Activated CD8-positive, alpha-beta memory T cell treated with anti-CD3 and anti-CD28 coated beads, Interleukin-2, amount 50 U/mL, for 4 hours (primary cell): ENCODE results near the gene MPRIP.
"Not testable (repeated sequence)": the region's sequence is repeated elsewhere in the genome, so short reads cannot be mapped to it uniquely, and the experiment has no call there.

Source experiments
- DNase-seq: peaks from one replicate; pipeline ENCODE4 v3.0.0-alpha.2; 2020

The MPRIP gene

GRCh38 chr17:17042384-17042736 lies at the start of gene MPRIP:
Gene MPRIP, plus strand, starts transcription at chr17:17042457. Its CDS starts 392 bp downstream, at chr17:17042849.
- DNase-seq: no peak

GRCh38 chr17:16994631-16995030 lies 47.6 kb upstream of the MPRIP start:
- no peak for DNase-seq

GRCh38 chr17:16995930-16996329 lies 46.3 kb upstream of the MPRIP start:
- no peak for DNase-seq

- DNase-seq: not testable (repeated sequence)
Observed at GRCh38 chr17:16996726-16997125, 45.5 kb upstream of the MPRIP start.

GRCh38 chr17:16997514-16998429 lies 44.5 kb upstream of the MPRIP start:
- DNase-seq: peak; percentile 77

- no peak for DNase-seq
Observed at GRCh38 chr17:16999931-17000625, 42.2 kb upstream of the MPRIP start.

- no peak for DNase-seq
Observed at GRCh38 chr17:17001076-17001777, 41.0 kb upstream of the MPRIP start.

- DNase-seq: peak; percentile 78
Observed at GRCh38 chr17:17001874-17002520, 40.3 kb upstream of the MPRIP start.

- not testable (repeated sequence) for DNase-seq
Observed at GRCh38 chr17:17002731-17003715, 39.2 kb upstream of the MPRIP start.

- DNase-seq: no peak
Observed at GRCh38 chr17:17004251-17004996, 37.8 kb upstream of the MPRIP start.

- not testable (repeated sequence) for DNase-seq
Observed at GRCh38 chr17:17004997-17005614, 37.2 kb upstream of the MPRIP start.

GRCh38 chr17:17007891-17008290 lies 34.4 kb upstream of the MPRIP start:
- not testable (repeated sequence) for DNase-seq

GRCh38 chr17:17008621-17009397 lies 33.4 kb upstream of the MPRIP start:
- DNase-seq: not testable (repeated sequence)

- DNase-seq: not testable (repeated sequence)
Observed at GRCh38 chr17:17009972-17010371, 32.3 kb upstream of the MPRIP start.

GRCh38 chr17:17010545-17011034 lies 31.7 kb upstream of the MPRIP start:
- not testable (repeated sequence) for DNase-seq

GRCh38 chr17:17011043-17011907 lies 31.0 kb upstream of the MPRIP start:
- DNase-seq: not testable (repeated sequence)

GRCh38 chr17:17013828-17014747 lies 28.2 kb upstream of the MPRIP start:
- not testable (repeated sequence) for DNase-seq
